SK-N-SH (cell line): ENCODE measurements around the gene TDRD9. TPM values are rescaled to one million over a fixed set of nuclear protein-coding genes. Genes with fewer than 3 reads are reported as not detected.

Source experiments
- CTCF ChIA-PET: fragments of 300-600, 350-600 bp; formaldehyde crosslinking; extraction: SDS; loops from one replicate; lab custom pipeline; 2021; lab: Yijun Ruan, JAX
- POLR2A ChIA-PET: fragments of 350-600 bp; sonication (Branson Sonifier 250); formaldehyde crosslinking; extraction: SDS; loops from one replicate; lab custom pipeline; 2020; ENCODE audit warnings: antibody characterized with exemption, inconsistent platforms; lab: Yijun Ruan, JAX
- DNase-seq: peaks from one replicate; pipeline ENCODE4 v3.0.0; 2012
- H2AFZ ChIP-seq: fragments of 200-600 bp; sonication (generic); 2 replicates; pipeline ENCODE4 v1.8.1; 2016; ENCODE audit warnings: antibody characterized with exemption, mild to moderate bottlenecking, low read depth
- H3F3A ChIP-seq: fragments of 200-600 bp; sonication (generic); replicated peaks from 2 replicates; pipeline ENCODE3; 2016; ENCODE audit warnings: antibody characterized with exemption, mild to moderate bottlenecking; ENCODE audit not compliant: insufficient read depth
- H3K27ac ChIP-seq, 2 experiments: fragments of 200-500 bp in 1 of 2; fragments of 200-600 bp in 1 of 2; sonication (Bioruptor generic) in 1 of 2; sonication (generic), shearing (Covaris generic) in 1 of 2; 2 replicates each; pipeline versions ENCODE4 v1.5.1 to v1.6.1; 2014 to 2016; ENCODE audit warnings: low read depth in 2 of 2, inconsistent platforms in 1 of 2, low read length in 1 of 2, mild to moderate bottlenecking in 1 of 2, mixed read lengths in 1 of 2
- H3K27me3 ChIP-seq: fragments of 200-600 bp; sonication (generic), shearing (Covaris generic); 2 replicates; pipeline ENCODE4 v1.6.1; 2016; ENCODE audit warnings: mixed run types; ENCODE audit not compliant: insufficient read depth
- H3K36me3 ChIP-seq, 2 experiments: fragments of 200-500 bp in 1 of 2; fragments of 200-600 bp in 1 of 2; sonication (Bioruptor generic) in 1 of 2; sonication (generic) in 1 of 2; replicated peaks in 1 of 2; 2 replicates each; pipeline versions ENCODE3 to v1.5.1; 2014 to 2016; ENCODE audit warnings: low read length in 1 of 2, mild to moderate bottlenecking in 1 of 2; ENCODE audit not compliant: insufficient read depth in 2 of 2, control insufficient read depth in 1 of 2
- H3K4me1 ChIP-seq, 2 experiments: fragments of 200-500 bp in 1 of 2; fragments of 200-600 bp in 1 of 2; sonication (Bioruptor generic) in 1 of 2; sonication (generic), shearing (Covaris generic) in 1 of 2; 2 replicates each; pipeline versions ENCODE4 v1.5.1 to v1.6.1; 2014 to 2016; ENCODE audit warnings: low read depth in 1 of 2, low read length in 1 of 2, mixed run types in 1 of 2; ENCODE audit not compliant: insufficient read depth in 2 of 2, control insufficient read depth in 1 of 2
- H3K4me2 ChIP-seq: fragments of 200-600 bp; sonication (generic), shearing (Covaris generic); 2 replicates; pipeline ENCODE4 v1.6.1; 2017; ENCODE audit warnings: mixed run types
- H3K4me3 ChIP-seq, 2 experiments: fragments of 200-500 bp in 1 of 2; fragments of 200-600 bp in 1 of 2; sonication (Bioruptor generic) in 1 of 2; sonication (generic), shearing (Covaris generic) in 1 of 2; 2 replicates each; pipeline versions ENCODE4 v1.5.1 to v1.8.1; 2014 to 2016; ENCODE audit warnings: low read depth in 2 of 2, inconsistent platforms in 1 of 2, low read length in 1 of 2, mild to moderate bottlenecking in 1 of 2, mixed read lengths in 1 of 2, moderate library complexity in 1 of 2
- H3K79me2 ChIP-seq: fragments of 200-600 bp; sonication (generic); 2 replicates; pipeline ENCODE4 v1.8.1; 2017; ENCODE audit warnings: mild to moderate bottlenecking; ENCODE audit not compliant: insufficient read depth
- H3K9ac ChIP-seq: fragments of 200-600 bp; sonication (generic); 2 replicates; pipeline ENCODE4 v1.6.1; 2017; ENCODE audit warnings: mixed run types
- H3K9me2 ChIP-seq: fragments of 200-600 bp; sonication (generic); 2 replicates; pipeline ENCODE4 v1.6.1; 2017; ENCODE audit warnings: mixed run types
- H3K9me3 ChIP-seq: fragments of 200-600 bp; sonication (generic); 2 replicates; pipeline ENCODE4 v1.6.1; 2017; ENCODE audit warnings: mixed run types, mild to moderate bottlenecking, moderate library complexity
- H4K20me1 ChIP-seq: fragments of 200-600 bp; sonication (generic); 2 replicates; pipeline ENCODE4 v1.6.1; 2017; ENCODE audit warnings: mild to moderate bottlenecking, mixed run types; ENCODE audit not compliant: insufficient read depth
- EP300 ChIP-seq, 2 experiments: IDR thresholded peaks; 2 replicates each; pipeline versions ENCODE4 v1.4.0 to v1.6.1; 2012; ENCODE audit warnings: borderline replicate concordance in 1 of 2, low read depth in 1 of 2, low read length in 1 of 2
- EZH2phosphoT487 ChIP-seq: fragments of 200-600 bp; sonication (generic); IDR thresholded peaks from 2 replicates; pipeline ENCODE4 v1.6.1; 2017; ENCODE audit warnings: low read depth, mixed run types, mild to moderate bottlenecking, antibody characterized with exemption, moderate library complexity, borderline replicate concordance
- FOSL2 ChIP-seq: IDR thresholded peaks from 2 replicates; pipeline ENCODE4 v1.4.0; 2012; ENCODE audit warnings: low read depth, mild to moderate bottlenecking, moderate library complexity, borderline replicate concordance
- FOXJ3 ChIP-seq: sonication (generic); formaldehyde crosslinking; IDR thresholded peaks from 2 replicates; pipeline ENCODE4 v1.5.1; 2020; ENCODE audit warnings: mild to moderate bottlenecking, missing genetic modification reagents
- GABPA ChIP-seq: IDR thresholded peaks from 2 replicates; pipeline ENCODE4 v1.4.0; 2012; ENCODE audit warnings: low read depth, mild to moderate bottlenecking
- GATA2 ChIP-seq: sonication (generic); formaldehyde crosslinking; IDR thresholded peaks from 2 replicates; pipeline ENCODE4 v1.5.0; 2020; ENCODE audit warnings: mild to moderate bottlenecking, missing genetic modification reagents
- MXI1 ChIP-seq: IDR thresholded peaks from 2 replicates; pipeline ENCODE4 v1.6.1; 2012; ENCODE audit warnings: mild to moderate bottlenecking, low read depth, low read length, improper control_type of control experiment
- RFX5 ChIP-seq: IDR thresholded peaks from 2 replicates; pipeline ENCODE4 v1.6.1; 2012; ENCODE audit warnings: mild to moderate bottlenecking, improper control_type of control experiment, low read length
- RXRA ChIP-seq: IDR thresholded peaks from 2 replicates; pipeline ENCODE4 v1.4.0; 2012; ENCODE audit warnings: low read depth, mild to moderate bottlenecking, borderline replicate concordance
- SMC3 ChIP-seq: IDR thresholded peaks from 2 replicates; pipeline ENCODE4 v1.6.1; 2012; ENCODE audit warnings: low read depth, low read length, improper control_type of control experiment
- TAF1 ChIP-seq: IDR thresholded peaks from 2 replicates; pipeline ENCODE4 v1.6.1; 2012; ENCODE audit warnings: low read depth, mild to moderate bottlenecking, low read length, moderate library complexity, borderline replicate concordance
- TCF12 ChIP-seq: IDR thresholded peaks from 2 replicates; pipeline ENCODE4 v1.4.0; 2012
- TEAD4 ChIP-seq: IDR thresholded peaks from 2 replicates; pipeline ENCODE4 v1.4.0; 2012; ENCODE audit warnings: mild to moderate bottlenecking, borderline replicate concordance; ENCODE audit not compliant: insufficient read depth
- YY1 ChIP-seq: IDR thresholded peaks from 2 replicates; pipeline ENCODE4 v1.4.0; 2012; ENCODE audit warnings: low read depth, mild to moderate bottlenecking
- WGBS: methylation state at CpG from one replicate; pipeline ENCODE4 v1.1.6; 2017; ENCODE audit warnings: low lambda C conversion rate; 5-methylcytosine and 5-hydroxymethylcytosine counted together
- polyA plus RNA-seq, 3 experiments: library from polyadenylated mRNA; depleted of rRNA; stranded (reverse); fragments of >200 nt; gene quantifications; 2 replicates each; pipeline ENCODE4 v1.2.3, GENCODE V29; 2012
- TF ChIP-seq, protein P1 (sequence below): IDR thresholded peaks from 2 replicates; pipeline ENCODE4 v1.6.1; 2012; ENCODE audit warnings: mild to moderate bottlenecking, low read depth, low read length, moderate library complexity
- TF ChIP-seq, protein P2 (sequence below): fragments of 150-350 bp; IDR thresholded peaks from 2 replicates; pipeline ENCODE4 v1.6.1; 2016; ENCODE audit warnings: mild to moderate bottlenecking, low read depth, low read length
- TF ChIP-seq, protein P3 (sequence below): fragments of 150-350 bp; IDR thresholded peaks from 2 replicates; pipeline ENCODE4 v1.6.1; 2017; ENCODE audit warnings: antibody characterized with exemption, low read length, low read depth, borderline replicate concordance

TDRD9 gene
- polyA plus RNA-seq, 1 of the 3 experiments (the other 2 are of a cell fraction) = not detected

DNA sequence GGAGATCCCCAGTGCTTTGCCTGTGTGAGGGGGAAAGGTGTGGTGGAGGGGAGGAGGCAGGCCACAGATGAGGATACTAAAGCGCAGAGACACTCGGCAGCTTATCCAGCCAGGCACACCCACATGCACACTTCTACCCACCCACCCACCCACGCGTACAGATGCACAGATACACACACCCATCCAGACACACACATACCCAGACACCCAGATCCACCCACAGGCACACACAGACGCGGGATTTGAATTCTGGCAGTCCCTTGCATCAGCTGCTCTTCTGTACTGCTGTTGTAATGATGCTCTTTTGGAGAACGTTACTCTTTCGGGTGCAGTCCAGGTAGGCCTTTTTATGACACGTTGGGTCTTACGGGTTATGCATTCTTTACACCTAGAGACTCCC is 69.8 kb downstream of the TDRD9 start:
- Histone ChIP-seq H3K9me2 (no peaks in the 10 kb centered on the region), H3K9me3 (no peaks in the 10 kb centered on the region), H3K36me3 (no peaks in the 10 kb centered on the region), H3K4me2 (no peak overlapping the region), H4K20me1 (no peaks in the 10 kb centered on the region), H3K4me1 (no peaks in the 10 kb centered on the region), H3K79me2 (no peaks in the 10 kb centered on the region), H3K27me3 (peaks cover 12% of the 10 kb centered on the region), H2AFZ (no peak overlapping the region), H3K27ac (no peak overlapping the region), H3K9ac (no peak overlapping the region), H3F3A (no peaks in the 10 kb centered on the region), H3K4me3 (no peak overlapping the region)
- CTCF ChIA-PET = interaction anchor here (0.7 to 1.1 kb wide), 2 partner anchors 11 to 17 kb away, joined by 3 read pairs; no protein-coding TSS in a partner anchor
- DNase-seq = no peak
- TF ChIP-seq, protein P1, sequence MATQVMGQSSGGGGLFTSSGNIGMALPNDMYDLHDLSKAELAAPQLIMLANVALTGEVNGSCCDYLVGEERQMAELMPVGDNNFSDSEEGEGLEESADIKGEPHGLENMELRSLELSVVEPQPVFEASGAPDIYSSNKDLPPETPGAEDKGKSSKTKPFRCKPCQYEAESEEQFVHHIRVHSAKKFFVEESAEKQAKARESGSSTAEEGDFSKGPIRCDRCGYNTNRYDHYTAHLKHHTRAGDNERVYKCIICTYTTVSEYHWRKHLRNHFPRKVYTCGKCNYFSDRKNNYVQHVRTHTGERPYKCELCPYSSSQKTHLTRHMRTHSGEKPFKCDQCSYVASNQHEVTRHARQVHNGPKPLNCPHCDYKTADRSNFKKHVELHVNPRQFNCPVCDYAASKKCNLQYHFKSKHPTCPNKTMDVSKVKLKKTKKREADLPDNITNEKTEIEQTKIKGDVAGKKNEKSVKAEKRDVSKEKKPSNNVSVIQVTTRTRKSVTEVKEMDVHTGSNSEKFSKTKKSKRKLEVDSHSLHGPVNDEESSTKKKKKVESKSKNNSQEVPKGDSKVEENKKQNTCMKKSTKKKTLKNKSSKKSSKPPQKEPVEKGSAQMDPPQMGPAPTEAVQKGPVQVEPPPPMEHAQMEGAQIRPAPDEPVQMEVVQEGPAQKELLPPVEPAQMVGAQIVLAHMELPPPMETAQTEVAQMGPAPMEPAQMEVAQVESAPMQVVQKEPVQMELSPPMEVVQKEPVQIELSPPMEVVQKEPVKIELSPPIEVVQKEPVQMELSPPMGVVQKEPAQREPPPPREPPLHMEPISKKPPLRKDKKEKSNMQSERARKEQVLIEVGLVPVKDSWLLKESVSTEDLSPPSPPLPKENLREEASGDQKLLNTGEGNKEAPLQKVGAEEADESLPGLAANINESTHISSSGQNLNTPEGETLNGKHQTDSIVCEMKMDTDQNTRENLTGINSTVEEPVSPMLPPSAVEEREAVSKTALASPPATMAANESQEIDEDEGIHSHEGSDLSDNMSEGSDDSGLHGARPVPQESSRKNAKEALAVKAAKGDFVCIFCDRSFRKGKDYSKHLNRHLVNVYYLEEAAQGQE = no peak
- TF ChIP-seq RFX5 (no peak), YY1 (no peak), TAF1 (no peak), SMC3 (no peak), GABPA (no peak), EZH2phosphoT487 (no peak), TCF12 (no peak), MXI1 (no peak), FOXJ3 (CRISPR knock-in tag) (no peak), GATA2 (no peak), FOSL2 (no peak), RXRA (no peak), TEAD4 (no peak), EP300 (IDR thresholded peaks at IDR 0.05; ENCODE audit: borderline replicate concordance in 1 of 2, low read depth in 1 of 2, low read length in 1 of 2) (no peak)
- TF ChIP-seq, protein P2, sequence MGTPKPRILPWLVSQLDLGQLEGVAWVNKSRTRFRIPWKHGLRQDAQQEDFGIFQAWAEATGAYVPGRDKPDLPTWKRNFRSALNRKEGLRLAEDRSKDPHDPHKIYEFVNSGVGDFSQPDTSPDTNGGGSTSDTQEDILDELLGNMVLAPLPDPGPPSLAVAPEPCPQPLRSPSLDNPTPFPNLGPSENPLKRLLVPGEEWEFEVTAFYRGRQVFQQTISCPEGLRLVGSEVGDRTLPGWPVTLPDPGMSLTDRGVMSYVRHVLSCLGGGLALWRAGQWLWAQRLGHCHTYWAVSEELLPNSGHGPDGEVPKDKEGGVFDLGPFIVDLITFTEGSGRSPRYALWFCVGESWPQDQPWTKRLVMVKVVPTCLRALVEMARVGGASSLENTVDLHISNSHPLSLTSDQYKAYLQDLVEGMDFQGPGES = no peak
- TF ChIP-seq, protein P3, sequence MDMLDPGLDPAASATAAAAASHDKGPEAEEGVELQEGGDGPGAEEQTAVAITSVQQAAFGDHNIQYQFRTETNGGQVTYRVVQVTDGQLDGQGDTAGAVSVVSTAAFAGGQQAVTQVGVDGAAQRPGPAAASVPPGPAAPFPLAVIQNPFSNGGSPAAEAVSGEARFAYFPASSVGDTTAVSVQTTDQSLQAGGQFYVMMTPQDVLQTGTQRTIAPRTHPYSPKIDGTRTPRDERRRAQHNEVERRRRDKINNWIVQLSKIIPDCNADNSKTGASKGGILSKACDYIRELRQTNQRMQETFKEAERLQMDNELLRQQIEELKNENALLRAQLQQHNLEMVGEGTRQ = no peak
- POLR2A ChIA-PET = no interaction called here
- WGBS = 73% methylated on average over 10 of the region's 10 CpGs
